ENCODE data around the gene EML1.

Gene EML1

GRCh38 chr14:99918781-99919180 lies 125.6 kb downstream of the EML1 start:
- H3K4me3 ChIP-seq (ENCODE audit: low read length) = no peak overlapping the region
- DNase-seq (ENCODE audit: low read depth) = no peak
- TF ChIP-seq CTCF (IDR thresholded peaks at IDR 0.05; ENCODE audit: insufficient read depth, low read depth, low read length, missing control alignments) = no peak

- no peak for DNase-seq (ENCODE audit: low read depth)
- H3K4me3 ChIP-seq (ENCODE audit: low read length) = no peak overlapping the region
- TF ChIP-seq CTCF (IDR thresholded peaks at IDR 0.05; ENCODE audit: insufficient read depth, low read depth, low read length, missing control alignments) = no peak
These were observed 128.2 kb downstream of the EML1 start for GRCh38 chr14:99921425-99921824.

GRCh38 chr14:99924379-99924778 lies 131.2 kb downstream of the EML1 start:
- no peak overlapping the region for H3K4me3 ChIP-seq (ENCODE audit: low read length)
- DNase-seq (ENCODE audit: low read depth) = no peak
- TF ChIP-seq CTCF (IDR thresholded peaks at IDR 0.05; ENCODE audit: insufficient read depth, low read depth, low read length, missing control alignments) = no peak

DNA sequence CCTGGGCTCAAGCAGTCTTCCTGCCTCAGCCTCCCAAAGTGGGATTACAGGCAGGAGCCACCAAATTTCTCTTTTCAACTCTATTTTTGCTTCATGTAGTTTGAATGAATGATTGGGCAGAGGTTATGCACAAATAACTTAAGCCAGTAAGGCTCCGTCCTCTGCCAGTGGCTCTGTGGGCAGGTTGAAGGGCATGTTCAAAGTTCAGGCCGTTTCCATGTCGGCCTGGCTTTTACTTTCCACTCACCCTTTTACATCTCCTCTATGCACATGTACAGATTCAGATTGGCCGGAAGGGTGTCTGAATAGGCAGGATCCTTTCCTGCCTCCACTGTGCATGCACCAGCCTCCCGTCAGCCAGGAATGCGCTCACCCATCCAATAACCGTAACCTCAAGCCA lies 132.3 kb downstream of the EML1 start:
- no peak for DNase-seq (ENCODE audit: low read depth)
- H3K4me3 ChIP-seq (ENCODE audit: low read length) = no peak overlapping the region
- TF ChIP-seq CTCF (IDR thresholded peaks at IDR 0.05; ENCODE audit: insufficient read depth, low read depth, low read length, missing control alignments) = no peak

DNA sequence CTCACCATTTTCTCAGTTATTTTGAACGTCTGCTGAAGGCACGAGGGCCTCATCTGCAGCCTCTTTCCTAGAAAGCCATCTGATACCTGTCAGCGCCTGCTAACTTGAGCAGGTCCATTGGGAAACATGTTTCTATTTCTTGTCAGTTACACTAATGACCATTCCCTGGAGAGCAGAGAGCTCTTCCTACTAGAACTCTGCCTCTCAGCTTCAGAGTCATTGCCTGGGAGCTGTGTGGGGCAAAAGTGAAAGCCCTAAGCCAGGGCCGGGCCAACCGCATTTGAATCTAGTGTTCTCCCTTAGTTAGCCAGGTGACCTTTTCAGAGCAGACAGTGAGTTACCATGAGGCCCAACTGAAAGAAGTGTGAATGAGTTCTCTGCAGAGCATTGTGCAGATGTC lies 135.8 kb downstream of the EML1 start:
- TF ChIP-seq CTCF (IDR thresholded peaks at IDR 0.05; ENCODE audit: insufficient read depth, low read depth, low read length, missing control alignments) = no peak
- no peak for DNase-seq (ENCODE audit: low read depth)
- no peak overlapping the region for H3K4me3 ChIP-seq (ENCODE audit: low read length)

GRCh38 chr14:99929601-99930000 lies 136.4 kb downstream of the EML1 start:
- TF ChIP-seq CTCF (IDR thresholded peaks at IDR 0.05; ENCODE audit: insufficient read depth, low read depth, low read length, missing control alignments) = no peak
- no peak for DNase-seq (ENCODE audit: low read depth)
- H3K4me3 ChIP-seq (ENCODE audit: low read length) = no peak overlapping the region

GRCh38 chr14:99930420-99931274 lies 137.4 kb downstream of the EML1 start:
- no peak for DNase-seq (ENCODE audit: low read depth)

More at GRCh38 chr14:99930420-99931274, 137.4 kb downstream of the EML1 start:
- TF ChIP-seq CTCF (IDR thresholded peaks at IDR 0.05; ENCODE audit: insufficient read depth, low read depth, low read length, missing control alignments) = no peak
- no peak overlapping the region for H3K4me3 ChIP-seq (ENCODE audit: low read length)
